GM23338 (cell line): ENCODE data around the gene DTL. TPM values are rescaled to one million over a fixed set of nuclear protein-coding genes. Genes with fewer than 3 reads are reported as not detected.

Experiments used
- ATAC-seq: fragments of 200-7000 bp; cut with Tn5 transposase; 3 replicates; pipeline ENCODE4 v1.9.1; 2020
- DNase-seq: peaks from one replicate; pipeline ENCODE4 v3.0.0-alpha.2; 2015; ENCODE audit warnings: low spot score
- H2AFZ ChIP-seq: fragments of 200-600 bp; sonication (generic); 2 replicates; pipeline ENCODE4 v1.8.0; 2016; ENCODE audit warnings: antibody characterized with exemption, mild to moderate bottlenecking, moderate library complexity
- H3F3A ChIP-seq: fragments of 200-600 bp; sonication (generic); replicated peaks from 2 replicates; pipeline ENCODE4 v1.8.0; 2017; ENCODE audit warnings: antibody characterized with exemption, mixed run types, low read depth
- H3K27ac ChIP-seq: fragments of 200-600 bp; sonication (generic); 2 replicates; pipeline ENCODE4 v1.6.1; 2016; ENCODE audit warnings: low read depth
- H3K27me3 ChIP-seq: fragments of 200-600 bp; sonication (generic); 2 replicates; pipeline ENCODE4 v1.8.0; 2016; ENCODE audit warnings: mild to moderate bottlenecking, mixed run types, moderate library complexity; ENCODE audit not compliant: insufficient read depth
- H3K36me3 ChIP-seq: fragments of 200-600 bp; sonication (generic); 2 replicates; pipeline ENCODE4 v1.8.0; 2016; ENCODE audit warnings: mild to moderate bottlenecking; ENCODE audit not compliant: insufficient read depth
- H3K4me1 ChIP-seq: fragments of 200-600 bp; sonication (generic); 2 replicates; pipeline ENCODE4 v1.8.0; 2016; ENCODE audit warnings: mild to moderate bottlenecking, moderate library complexity; ENCODE audit not compliant: insufficient read depth
- H3K4me2 ChIP-seq: fragments of 200-600 bp; sonication (generic); 2 replicates; pipeline ENCODE4 v1.7.1; 2017; ENCODE audit warnings: mixed run types
- H3K4me3 ChIP-seq: fragments of 200-600 bp; sonication (generic); 2 replicates; pipeline ENCODE4 v1.6.1; 2016; ENCODE audit warnings: mixed run types
- H3K79me2 ChIP-seq: fragments of 200-600 bp; sonication (generic); replicated peaks from 2 replicates; pipeline ENCODE4 v1.8.0; 2017; ENCODE audit warnings: mild to moderate bottlenecking; ENCODE audit not compliant: insufficient read depth
- H3K9me2 ChIP-seq: fragments of 200-600 bp; sonication (generic); 2 replicates; pipeline ENCODE4 v1.8.0; 2017; ENCODE audit not compliant: insufficient read depth
- H4K20me1 ChIP-seq: fragments of 200-600 bp; sonication (generic); replicated peaks from 2 replicates; pipeline ENCODE4 v1.8.0; 2017; ENCODE audit warnings: mild to moderate bottlenecking; ENCODE audit not compliant: insufficient read depth
- H3K27ac Mint-ChIP-seq: 2 replicates; pipeline ENCODE4 v1.8.0; 2020; ENCODE audit warnings: inconsistent platforms, mild to moderate bottlenecking, moderate library complexity, mixed read lengths
- H3K27me3 Mint-ChIP-seq: 3 replicates; pipeline ENCODE4 v1.8.0; 2022; ENCODE audit warnings: low read depth, mild to moderate bottlenecking, moderate library complexity, mixed read lengths, inconsistent platforms; ENCODE audit not compliant: insufficient read depth, poor library complexity
- H3K36me3 Mint-ChIP-seq: 3 replicates; pipeline ENCODE4 v1.8.0; 2021; ENCODE audit warnings: low read depth, mild to moderate bottlenecking, inconsistent platforms, moderate library complexity, mixed read lengths
- H3K4me1 Mint-ChIP-seq: 3 replicates; pipeline ENCODE4 v1.8.0; 2020; ENCODE audit warnings: mild to moderate bottlenecking, inconsistent platforms, mixed read lengths
- H3K4me3 Mint-ChIP-seq: 3 replicates; pipeline ENCODE4 v1.8.0; 2021; ENCODE audit warnings: moderate library complexity, mild to moderate bottlenecking, inconsistent platforms, mixed read lengths
- H3K9me3 Mint-ChIP-seq: 3 replicates; pipeline ENCODE4 v1.8.0; 2020; ENCODE audit warnings: moderate library complexity, mild to moderate bottlenecking, inconsistent platforms, mixed read lengths
- CREB1 ChIP-seq: fragments of 250-450 bp; sonication (Bioruptor Pico); IDR thresholded peaks from 2 replicates; pipeline ENCODE4 v1.5.0; 2020; ENCODE audit warnings: low read depth, mild to moderate bottlenecking, moderate library complexity
- CTCF ChIP-seq, 2 experiments: fragments of 200-600 bp in 1 of 2; sonication (generic) in 1 of 2; conservative IDR thresholded peaks; 2 replicates each; pipeline versions ENCODE4 v1.5.1 to v1.6.1; 2016 to 2017; ENCODE audit warnings: antibody characterized with exemption in 2 of 2, low read depth in 2 of 2, mild to moderate bottlenecking in 2 of 2, moderate library complexity in 1 of 2
- ETS1 ChIP-seq: IDR thresholded peaks from 2 replicates; pipeline ENCODE4 v1.6.1; 2016; ENCODE audit warnings: antibody characterized with exemption
- JUNB ChIP-seq: IDR thresholded peaks from one replicate; pipeline ENCODE4 v1.6.1; 2016; ENCODE audit warnings: antibody characterized with exemption; ENCODE audit not compliant: unreplicated experiment
- NANOG ChIP-seq: IDR thresholded peaks from 2 replicates; pipeline ENCODE4 v1.6.1; 2016; ENCODE audit warnings: antibody characterized with exemption, borderline replicate concordance
- POLR2AphosphoS5 ChIP-seq: IDR thresholded peaks from 2 replicates; pipeline ENCODE4 v1.6.1; 2016; ENCODE audit warnings: antibody characterized with exemption, low read depth
- REST ChIP-seq: IDR thresholded peaks from one replicate; pipeline ENCODE4 v1.6.1; 2018; ENCODE audit warnings: antibody characterized with exemption; ENCODE audit not compliant: unreplicated experiment
- STAT1 ChIP-seq: IDR thresholded peaks from one replicate; pipeline ENCODE4 v1.6.1; 2016; ENCODE audit warnings: antibody characterized with exemption; ENCODE audit not compliant: unreplicated experiment
- ZNF114 ChIP-seq: fragments of 250-450 bp; sonication (Bioruptor Pico); IDR thresholded peaks from 2 replicates; pipeline ENCODE4 v1.5.0; 2020; ENCODE audit warnings: mild to moderate bottlenecking, moderate library complexity
- ZNF462 ChIP-seq: fragments of 250-450 bp; sonication (Bioruptor Pico); IDR thresholded peaks from 2 replicates; pipeline ENCODE4 v1.5.0; 2020; ENCODE audit warnings: mild to moderate bottlenecking, moderate library complexity
- polyA plus RNA-seq: library from polyadenylated mRNA; unstranded; fragments of >200 nt; fragmentation: Nextera tagmentation; extraction: Ambion mirVana; gene quantifications from 2 replicates; pipeline ENCODE4 v1.2.1, GENCODE V29; 2016
- total RNA-seq: library from RNA; depleted of rRNA; stranded (reverse); fragments of >200 nt; shearing (Covaris generic); gene quantifications from 2 replicates; pipeline ENCODE4 v1.2.3, GENCODE V29; 2014

Gene DTL
- total and polyA plus RNA-seq, 2 experiments from 2014 or later, result 26.5 to 58.8 TPM

- peaks cover 12% of the 10 kb centered on the region for H3K27me3 Mint-ChIP-seq
- Histone ChIP-seq H3K36me3 (no peaks in the 10 kb centered on the region), H2AFZ (no peak overlapping the region), H3K27ac (no peak overlapping the region), H3F3A (no peaks in the 10 kb centered on the region), H3K27me3 (no peaks in the 10 kb centered on the region), H3K4me2 (no peak overlapping the region), H3K4me3 (no peak overlapping the region), H3K9me2 (no peaks in the 10 kb centered on the region), H4K20me1 (peaks cover 41% of the 10 kb centered on the region), H3K4me1 (peaks cover 15% of the 10 kb centered on the region), H3K79me2 (peaks cover 90% of the 10 kb centered on the region)
- peak overlapping the region; percentile 96 for H3K4me3 Mint-ChIP-seq
- ATAC-seq (no peak), DNase-seq (no peak)
- H3K36me3 Mint-ChIP-seq, result peaks cover 15% of the 10 kb centered on the region; the same call in 2 of the 3 replicates
- H3K4me1 Mint-ChIP-seq, result peaks cover 27% of the 10 kb centered on the region; the same call in 2 of the 3 replicates
- TF ChIP-seq ZNF114 (CRISPR knock-in tag) (no peak), POLR2AphosphoS5 (no peak), REST (no peak), JUNB (no peak), NANOG (no peak), CTCF (conservative IDR thresholded peaks at IDR 0.05; ENCODE audit: low read depth in 2 of 2) (no peak), CREB1 (no peak), STAT1 (no peak)
- H3K9me3 Mint-ChIP-seq, result no peaks in the 10 kb centered on the region
- no peak overlapping the region for H3K27ac Mint-ChIP-seq
These were observed 2.4 kb downstream of the DTL start for GRCh38 chr1:212037900-212038299.

- Histone ChIP-seq H3K9me2 (no peaks in the 10 kb centered on the region), H3K27me3 (no peaks in the 10 kb centered on the region), H3K4me3 (no peak overlapping the region), H2AFZ (no peak overlapping the region), H3K4me1 (peaks cover 10% of the 10 kb centered on the region; the same call in 1 of the 2 replicates), H3K27ac (no peak overlapping the region), H3K4me2 (no peak overlapping the region), H3K36me3 (no peaks in the 10 kb centered on the region; the same call in 1 of the 2 replicates), H3F3A (no peaks in the 10 kb centered on the region), H3K79me2 (peaks cover 89% of the 10 kb centered on the region), H4K20me1 (peaks cover 52% of the 10 kb centered on the region)
- DNase-seq (no peak), ATAC-seq (no peak)
- peaks cover 14% of the 10 kb centered on the region; the same call in 2 of the 3 replicates for H3K36me3 Mint-ChIP-seq
- peaks cover 25% of the 10 kb centered on the region; the same call in 2 of the 3 replicates for H3K4me1 Mint-ChIP-seq
- H3K9me3 Mint-ChIP-seq, result no peaks in the 10 kb centered on the region
- no peak overlapping the region for H3K4me3 Mint-ChIP-seq
- peaks cover 12% of the 10 kb centered on the region for H3K27me3 Mint-ChIP-seq
- no peak overlapping the region for H3K27ac Mint-ChIP-seq
- TF ChIP-seq ETS1 (no peak), ZNF114 (CRISPR knock-in tag) (no peak), CREB1 (no peak), ZNF462 (CRISPR knock-in tag) (no peak)
These were observed 4.1 kb downstream of the DTL start for GRCh38 chr1:212039622-212040021.
